ENCODE measurements around the gene PHC1.
"Not testable (repeated sequence)": the region's sequence is repeated elsewhere in the genome, so short reads cannot be mapped to it uniquely, and the experiment has no call there.

The PHC1 gene

GRCh38 chr12:8911606-8912268, 2.6 kb upstream of the PHC1 start:
- DNase-seq, result no peak

GRCh38 chr12:8912914-8913313, 1.4 kb upstream of the PHC1 start:
- DNase-seq, result peak in 1 of 2 experiments; percentile 21

- DNase-seq, result no peak
Measured at GRCh38 chr12:8913702-8914032, 642 bp upstream of the PHC1 start.

GRCh38 chr12:8914716-8915526, 612 bp downstream of the PHC1 start:
- peak; percentile 71 to 77 for DNase-seq

GRCh38 chr12:8916154-8916553, 1.8 kb downstream of the PHC1 start:
- DNase-seq, result no peak

GRCh38 chr12:8917031-8917430, 2.7 kb downstream of the PHC1 start:
- no peak for DNase-seq

- no peak for DNase-seq
Measured at GRCh38 chr12:8917751-8918150, 3.4 kb downstream of the PHC1 start.

GRCh38 chr12:8919643-8920042, 5.3 kb downstream of the PHC1 start:
- not testable (repeated sequence) for DNase-seq

- no peak for DNase-seq
Measured at GRCh38 chr12:8922544-8922943, 8.2 kb downstream of the PHC1 start.

GRCh38 chr12:8930655-8931323, 16.5 kb downstream of the PHC1 start:
- DNase-seq, result not testable (repeated sequence)

- not testable (repeated sequence) for DNase-seq
Measured at GRCh38 chr12:8932464-8932863, 18.2 kb downstream of the PHC1 start.

GRCh38 chr12:8934080-8934479, 19.8 kb downstream of the PHC1 start:
- DNase-seq, result not testable (repeated sequence)

GRCh38 chr12:8936735-8937134, 22.4 kb downstream of the PHC1 start:
- DNase-seq, result no peak

- DNase-seq, result not testable (repeated sequence)
Measured at GRCh38 chr12:8937842-8938442, 23.6 kb downstream of the PHC1 start.

GRCh38 chr12:8941691-8942478, 27.6 kb downstream of the PHC1 start:
- no peak for DNase-seq

- no peak for DNase-seq
Measured at GRCh38 chr12:8943565-8944186, 29.4 kb downstream of the PHC1 start.

GRCh38 chr12:8946733-8947132, 32.4 kb downstream of the PHC1 start:
- no peak for DNase-seq

- no peak for DNase-seq
Measured at GRCh38 chr12:8947737-8948136, 33.4 kb downstream of the PHC1 start.

GRCh38 chr12:8948701-8949341, 34.5 kb downstream of the PHC1 start:
- peak; percentile 35 to 37 for DNase-seq

- DNase-seq, result peak; percentile 96
Measured at GRCh38 chr12:8949342-8950220, 35.3 kb downstream of the PHC1 start, which contains the start of gene M6PR. Gene M6PR, minus strand, starts transcription at chr12:8949645. Its CDS starts 3,241 bp downstream, at chr12:8946404.

GRCh38 chr12:8950221-8950527, 35.9 kb downstream of the PHC1 start:
- DNase-seq, result no peak
